AG04450 (cell line): Measurements from ENCODE around the gene GPR78. TPM values are rescaled to one million over a fixed set of nuclear protein-coding genes. Genes with fewer than 3 reads are reported as not detected.

Experiments used
- CTCF ChIA-PET: fragments of 300-600, 350-600 bp; formaldehyde crosslinking; extraction: SDS; loops from one replicate; lab custom pipeline; 2022; ENCODE audit warnings: antibody characterized with exemption, inconsistent platforms; lab: Charles Lee
- POLR2A ChIA-PET: fragments of 350-600 bp; formaldehyde crosslinking; extraction: SDS; loops from one replicate; lab custom pipeline; 2021; ENCODE audit warnings: antibody characterized with exemption, inconsistent platforms; lab: Yijun Ruan, JAX
- DNase-seq: peaks from one replicate; pipeline ENCODE4 v3.0.0-alpha.2; 2011; ENCODE audit warnings: low read depth, low spot score
- H3K27ac ChIP-seq: one replicate; pipeline ENCODE4 v1.5.1; 2012; ENCODE audit warnings: low read depth, low read length, control low read depth
- H3K27me3 ChIP-seq: one replicate; pipeline ENCODE4 v1.6.0; 2012; ENCODE audit warnings: low read length; ENCODE audit not compliant: control insufficient read depth, insufficient read depth
- H3K4me3 ChIP-seq: 2 replicates; pipeline ENCODE4 v1.5.1; 2011; ENCODE audit warnings: mild to moderate bottlenecking, low read depth, low read length, control low read depth
- H3K9me3 ChIP-seq: 2 replicates; pipeline ENCODE4 v1.5.1; 2012; ENCODE audit warnings: low read length; ENCODE audit not compliant: control insufficient read depth, insufficient read depth
- CTCF ChIP-seq: IDR thresholded peaks from 2 replicates; pipeline ENCODE4 v1.5.1; 2011; ENCODE audit warnings: low read depth, low read length, control low read depth, inconsistent platforms
- polyA plus RNA-seq: library from polyadenylated mRNA; depleted of rRNA; stranded (reverse); fragments of >200 nt; gene quantifications from 2 replicates; pipeline ENCODE4 v1.2.3, GENCODE V29; 2011

The GPR78 gene
- polyA plus RNA-seq, 1 experiment, result 0.07 TPM

- CTCF ChIA-PET, result no interaction called here
These were observed 29.7 kb downstream of the GPR78 start for GRCh38 chr4:8609824-8610350.

GRCh38 chr4:8610858-8611616 is 30.8 kb downstream of the GPR78 start:
- CTCF ChIA-PET, result interaction anchor here (0.8 kb wide), 1 partner anchor 46 kb away, joined by 3 read pairs; no protein-coding TSS in a partner anchor
- no peak for DNase-seq
- POLR2A ChIA-PET, result no interaction called here

More at GRCh38 chr4:8609824-8610350, 29.7 kb downstream of the GPR78 start:
- no peak for DNase-seq
- Histone ChIP-seq H3K4me3 (no peak overlapping the region), H3K9me3 (no peaks in the 10 kb centered on the region; the same call in 1 of the 2 replicates), H3K27me3 (peaks cover 8% of the 10 kb centered on the region), H3K27ac (no peak overlapping the region)
- POLR2A ChIA-PET, result no interaction called here
- TF ChIP-seq CTCF, result no peak

GRCh38 chr4:8612646-8613045 is 32.5 kb downstream of the GPR78 start:
- no peak overlapping the region for H3K4me3 ChIP-seq
- ChIA-PET POLR2A (interaction anchor here (0.7 kb wide), 1 partner anchor 1863 kb away, joined by 5 read pairs; no protein-coding TSS in a partner anchor), CTCF (no interaction called here)
- no peaks in the 10 kb centered on the region; the same call in 1 of the 2 replicates for H3K9me3 ChIP-seq
- no peak for TF ChIP-seq CTCF
- H3K27ac ChIP-seq, result no peak overlapping the region
- no peak for DNase-seq
- peaks cover 8% of the 10 kb centered on the region for H3K27me3 ChIP-seq

More at GRCh38 chr4:8610858-8611616, 30.8 kb downstream of the GPR78 start:
- Histone ChIP-seq H3K4me3 (no peak overlapping the region), H3K27ac (no peak overlapping the region), H3K27me3 (peaks cover 8% of the 10 kb centered on the region), H3K9me3 (no peaks in the 10 kb centered on the region; the same call in 1 of the 2 replicates)
- TF ChIP-seq CTCF, result no peak

- no peak for TF ChIP-seq CTCF
- CTCF ChIA-PET, result interaction anchor here (0.7 to 1.3 kb wide), 2 partner anchors 49 to 145 kb away, joined by 3 read pairs; no protein-coding TSS in a partner anchor
- H3K4me3 ChIP-seq, result no peak overlapping the region
- DNase-seq, result no peak
- peaks cover 8% of the 10 kb centered on the region for H3K27me3 ChIP-seq
- no peak overlapping the region for H3K27ac ChIP-seq
- POLR2A ChIA-PET, result no interaction called here
- no peaks in the 10 kb centered on the region; the same call in 1 of the 2 replicates for H3K9me3 ChIP-seq
These were observed 33.5 kb downstream of the GPR78 start for GRCh38 chr4:8613421-8614364.
